ENCODE data around the gene ATP2A3. TPM values are rescaled to one million over a fixed set of nuclear protein-coding genes. Genes with fewer than 3 reads are reported as not detected.
A peak's percentile ranks its signal among the peaks of the same experiment; 100 is the strongest.

ATP2A3 gene
- polyA plus RNA-seq, 3 donors, result 6.9 to 46.5 (median 9.5) TPM

DNA sequence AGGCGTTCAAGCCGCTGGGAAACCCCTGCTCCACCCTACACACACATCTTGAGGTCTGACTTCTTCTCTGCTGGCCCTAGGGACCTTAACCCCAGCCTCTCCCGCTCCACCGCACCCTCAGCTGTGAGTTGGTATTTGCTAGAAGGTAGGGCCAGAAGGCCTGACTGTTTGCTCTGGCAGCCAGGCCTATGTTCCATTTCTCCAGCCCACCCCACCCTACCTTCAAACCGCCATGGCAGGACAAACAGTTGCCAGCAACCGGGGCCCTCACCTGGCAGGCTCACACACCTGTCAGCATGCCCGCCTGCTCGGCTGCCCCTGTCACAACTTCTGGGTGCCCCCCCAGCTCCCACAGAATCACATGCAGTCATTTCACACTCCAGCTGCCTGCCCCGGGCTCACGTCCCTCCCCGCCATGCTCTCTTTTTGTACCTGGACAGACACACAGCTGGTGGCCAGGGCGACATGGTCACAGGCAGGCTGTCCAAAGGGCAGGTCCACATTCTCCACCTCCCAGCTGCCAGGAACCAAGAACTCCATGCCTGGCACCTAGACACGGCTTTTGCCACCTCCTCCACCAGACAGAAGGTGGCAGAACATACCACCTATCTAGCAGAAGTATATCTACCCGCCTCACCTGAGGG lies 2.6 kb upstream of the ATP2A3 start:
- Mint-ChIP-seq H3K4me3 (no peak overlapping the region), H3K9me3 (no peaks in the 10 kb centered on the region), H3K4me1 (peaks cover 26% of the 10 kb centered on the region), H3K36me3 (peaks cover 0 to 3% of the 10 kb centered on the region in 2 donors), H3K27me3 (ENCODE audit: low read depth in 3 of 3) (peaks cover 2 to 13% (median 10%) of the 10 kb centered on the region in 3 donors), H3K27ac (peak overlapping the region in 1 of 7 donors; percentile 36)
- Histone ChIP-seq H4K20me1 (ENCODE audit: insufficient read depth, low read length) (peaks cover 19% of the 10 kb centered on the region), H3K9me3 (replicated peaks in 1 of 2; ENCODE audit: control insufficient read depth in 1 of 2, insufficient read depth in 1 of 2, low read length in 2 of 2) (no peaks in the 10 kb centered on the region), H3K4me3 (replicated peaks in 1 of 3; ENCODE audit: low read depth in 2 of 3, low read length in 3 of 3) (no peak overlapping the region), H3K27me3 (ENCODE audit: control insufficient read depth in 2 of 2, insufficient read depth in 2 of 2, low read length in 2 of 2) (no peaks in the 10 kb centered on the region), H3K27ac (ENCODE audit: low read depth in 1 of 2, low read length in 2 of 2) (no peak overlapping the region), H2AFZ (ENCODE audit: insufficient read depth, low read depth, low read length, poor library complexity, severe bottlenecking) (no peak overlapping the region), H3K4me2 (replicated peaks; ENCODE audit: extremely low read depth, low read length, poor library complexity, severe bottlenecking) (no peak overlapping the region), H3K79me2 (ENCODE audit: insufficient read depth, low read length) (peaks cover 22% of the 10 kb centered on the region), H3K36me3 (replicated peaks in 1 of 2; ENCODE audit: control insufficient read depth in 1 of 2, insufficient read depth in 2 of 2, low read length in 2 of 2) (no peaks in the 10 kb centered on the region), H3K4me1 (ENCODE audit: control insufficient read depth in 1 of 2, insufficient read depth in 2 of 2, low read length in 2 of 2) (peaks cover 29 to 36% of the 10 kb centered on the region in 2 donors), H3K9ac (ENCODE audit: insufficient read depth, low read length, poor library complexity, severe bottlenecking) (no peak overlapping the region)
- 93% methylated on average over 9 of the region's 14 CpGs for WGBS (ENCODE audit: insufficient coverage)
- intact Hi-C loops (cut with micrococcal nuclease), result no loop called here
- TF ChIP-seq, protein P1, sequence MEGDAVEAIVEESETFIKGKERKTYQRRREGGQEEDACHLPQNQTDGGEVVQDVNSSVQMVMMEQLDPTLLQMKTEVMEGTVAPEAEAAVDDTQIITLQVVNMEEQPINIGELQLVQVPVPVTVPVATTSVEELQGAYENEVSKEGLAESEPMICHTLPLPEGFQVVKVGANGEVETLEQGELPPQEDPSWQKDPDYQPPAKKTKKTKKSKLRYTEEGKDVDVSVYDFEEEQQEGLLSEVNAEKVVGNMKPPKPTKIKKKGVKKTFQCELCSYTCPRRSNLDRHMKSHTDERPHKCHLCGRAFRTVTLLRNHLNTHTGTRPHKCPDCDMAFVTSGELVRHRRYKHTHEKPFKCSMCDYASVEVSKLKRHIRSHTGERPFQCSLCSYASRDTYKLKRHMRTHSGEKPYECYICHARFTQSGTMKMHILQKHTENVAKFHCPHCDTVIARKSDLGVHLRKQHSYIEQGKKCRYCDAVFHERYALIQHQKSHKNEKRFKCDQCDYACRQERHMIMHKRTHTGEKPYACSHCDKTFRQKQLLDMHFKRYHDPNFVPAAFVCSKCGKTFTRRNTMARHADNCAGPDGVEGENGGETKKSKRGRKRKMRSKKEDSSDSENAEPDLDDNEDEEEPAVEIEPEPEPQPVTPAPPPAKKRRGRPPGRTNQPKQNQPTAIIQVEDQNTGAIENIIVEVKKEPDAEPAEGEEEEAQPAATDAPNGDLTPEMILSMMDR (IDR thresholded peaks at IDR 0.05), result no peak
- DNase-seq, result no peak

- Histone ChIP-seq H3K9ac (ENCODE audit: insufficient read depth, low read length, poor library complexity, severe bottlenecking) (peak overlapping the region; percentile 70), H3K4me3 (replicated peaks in 1 of 3; ENCODE audit: low read depth in 2 of 3, low read length in 3 of 3) (peak overlapping the region; percentile 56 to 86 (median 65)), H3K27me3 (ENCODE audit: control insufficient read depth in 2 of 2, insufficient read depth in 2 of 2, low read length in 2 of 2) (no peaks in the 10 kb centered on the region), H3K79me2 (ENCODE audit: insufficient read depth, low read length) (peaks cover 37% of the 10 kb centered on the region), H3K4me2 (replicated peaks; ENCODE audit: extremely low read depth, low read length, poor library complexity, severe bottlenecking) (peak overlapping the region; percentile 89), H3K27ac (ENCODE audit: low read depth in 1 of 2, low read length in 2 of 2) (peak overlapping the region; percentile 48 to 82), H2AFZ (ENCODE audit: insufficient read depth, low read depth, low read length, poor library complexity, severe bottlenecking) (peak overlapping the region; percentile 85), H4K20me1 (ENCODE audit: insufficient read depth, low read length) (peaks cover 27% of the 10 kb centered on the region), H3K9me3 (replicated peaks in 1 of 2; ENCODE audit: control insufficient read depth in 1 of 2, insufficient read depth in 1 of 2, low read length in 2 of 2) (no peaks in the 10 kb centered on the region), H3K36me3 (replicated peaks in 1 of 2; ENCODE audit: control insufficient read depth in 1 of 2, insufficient read depth in 2 of 2, low read length in 2 of 2) (no peaks in the 10 kb centered on the region), H3K4me1 (ENCODE audit: control insufficient read depth in 1 of 2, insufficient read depth in 2 of 2, low read length in 2 of 2) (peaks cover 44 to 52% of the 10 kb centered on the region in 2 donors)
- Mint-ChIP-seq H3K27me3 (ENCODE audit: low read depth in 3 of 3) (peaks cover 2 to 8% (median 2%) of the 10 kb centered on the region in 3 donors), H3K4me3 (peak overlapping the region; percentile 77 to 95), H3K36me3 (peaks cover 4 to 7% of the 10 kb centered on the region in 2 donors), H3K9me3 (no peaks in the 10 kb centered on the region), H3K4me1 (peaks cover 42% of the 10 kb centered on the region), H3K27ac (peak overlapping the region; percentile 84 to 93 (median 91))
- intact Hi-C loops (cut with micrococcal nuclease), result loop anchor here in 1 of 2 donors (2.0 kb wide), 1 partner anchor 40 kb away; no protein-coding TSS in a partner anchor
- DNase-seq, result peak; percentile 59 to 76 (median 68)
- WGBS (ENCODE audit: insufficient coverage), result 2% methylated on average over 10 of the region's 17 CpGs
- TF ChIP-seq, protein P1 (IDR thresholded peaks at IDR 0.05), result no peak
Observed at GRCh38 chr17:3965118-3965800, 1.0 kb upstream of the ATP2A3 start.

Data from CD14-positive monocyte (primary cell).